ENCODE results near the gene SORBS1.

DNA sequence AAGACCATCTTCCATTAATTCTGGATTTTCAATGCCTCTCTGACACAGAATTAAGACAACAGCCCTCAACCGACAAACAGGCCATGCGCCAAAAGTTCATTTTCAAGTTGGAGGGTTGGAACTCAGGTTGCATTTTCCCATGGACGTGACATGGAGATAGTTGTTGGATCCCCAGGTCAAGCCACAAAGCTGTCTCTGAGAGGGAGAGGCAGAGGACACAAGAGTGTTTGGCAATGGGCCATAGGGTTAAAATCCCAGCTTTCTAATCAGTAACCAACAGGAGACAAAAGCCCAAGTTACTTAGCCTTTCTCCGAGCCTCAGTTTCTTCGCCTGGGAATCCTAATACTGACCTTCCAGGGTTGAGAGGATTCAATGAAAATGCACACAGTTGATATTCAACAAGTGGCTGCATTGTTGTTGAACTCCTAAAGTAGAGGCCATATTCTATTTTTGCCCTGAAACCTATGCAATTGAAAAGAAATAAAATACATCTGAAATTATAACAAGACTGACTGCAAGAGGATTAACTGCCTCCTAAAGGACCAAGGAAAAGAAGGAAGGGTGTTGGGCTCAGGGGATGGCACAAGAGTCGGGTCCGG, 44.3 kb downstream of the SORBS1 start:
- TF ChIP-seq, protein P1, sequence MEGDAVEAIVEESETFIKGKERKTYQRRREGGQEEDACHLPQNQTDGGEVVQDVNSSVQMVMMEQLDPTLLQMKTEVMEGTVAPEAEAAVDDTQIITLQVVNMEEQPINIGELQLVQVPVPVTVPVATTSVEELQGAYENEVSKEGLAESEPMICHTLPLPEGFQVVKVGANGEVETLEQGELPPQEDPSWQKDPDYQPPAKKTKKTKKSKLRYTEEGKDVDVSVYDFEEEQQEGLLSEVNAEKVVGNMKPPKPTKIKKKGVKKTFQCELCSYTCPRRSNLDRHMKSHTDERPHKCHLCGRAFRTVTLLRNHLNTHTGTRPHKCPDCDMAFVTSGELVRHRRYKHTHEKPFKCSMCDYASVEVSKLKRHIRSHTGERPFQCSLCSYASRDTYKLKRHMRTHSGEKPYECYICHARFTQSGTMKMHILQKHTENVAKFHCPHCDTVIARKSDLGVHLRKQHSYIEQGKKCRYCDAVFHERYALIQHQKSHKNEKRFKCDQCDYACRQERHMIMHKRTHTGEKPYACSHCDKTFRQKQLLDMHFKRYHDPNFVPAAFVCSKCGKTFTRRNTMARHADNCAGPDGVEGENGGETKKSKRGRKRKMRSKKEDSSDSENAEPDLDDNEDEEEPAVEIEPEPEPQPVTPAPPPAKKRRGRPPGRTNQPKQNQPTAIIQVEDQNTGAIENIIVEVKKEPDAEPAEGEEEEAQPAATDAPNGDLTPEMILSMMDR (IDR thresholded peaks at IDR 0.05): no peak
- TF ChIP-seq EP300 (IDR thresholded peaks at IDR 0.05): no peak

Measured in suprapubic skin (tissue), 3 donors.